Measurements from ENCODE around the gene ABCA1. TPM values are rescaled to one million over a fixed set of nuclear protein-coding genes. Genes with fewer than 3 reads are reported as not detected.

ABCA1 gene
- total and polyA plus RNA-seq, 10 of the 15 experiments (the other 5 are each of a cell fraction or from before 2014, with no cell fraction given) = 0.01 to 0.56 (median 0.16) TPM

DNA sequence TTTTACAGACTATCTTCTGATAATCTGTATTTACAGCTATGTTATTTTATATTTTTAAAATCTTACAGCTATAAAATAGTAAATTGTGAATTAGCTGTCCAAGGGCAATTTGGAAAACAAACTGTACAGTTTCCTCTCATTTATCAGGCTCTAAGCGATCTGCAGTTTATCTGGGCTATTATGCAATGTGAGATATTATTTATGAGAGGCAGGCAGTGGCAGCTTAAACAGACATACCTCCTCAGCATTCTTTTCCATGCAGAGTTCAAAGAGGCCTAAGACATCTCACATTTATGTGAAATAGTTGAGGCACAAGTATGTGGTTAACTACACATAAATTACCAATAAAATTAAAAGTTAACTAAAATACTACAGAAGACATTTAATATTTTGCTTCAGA lies 153.8 kb downstream of the ABCA1 start (continued):
- TF ChIP-seq, protein P1, sequence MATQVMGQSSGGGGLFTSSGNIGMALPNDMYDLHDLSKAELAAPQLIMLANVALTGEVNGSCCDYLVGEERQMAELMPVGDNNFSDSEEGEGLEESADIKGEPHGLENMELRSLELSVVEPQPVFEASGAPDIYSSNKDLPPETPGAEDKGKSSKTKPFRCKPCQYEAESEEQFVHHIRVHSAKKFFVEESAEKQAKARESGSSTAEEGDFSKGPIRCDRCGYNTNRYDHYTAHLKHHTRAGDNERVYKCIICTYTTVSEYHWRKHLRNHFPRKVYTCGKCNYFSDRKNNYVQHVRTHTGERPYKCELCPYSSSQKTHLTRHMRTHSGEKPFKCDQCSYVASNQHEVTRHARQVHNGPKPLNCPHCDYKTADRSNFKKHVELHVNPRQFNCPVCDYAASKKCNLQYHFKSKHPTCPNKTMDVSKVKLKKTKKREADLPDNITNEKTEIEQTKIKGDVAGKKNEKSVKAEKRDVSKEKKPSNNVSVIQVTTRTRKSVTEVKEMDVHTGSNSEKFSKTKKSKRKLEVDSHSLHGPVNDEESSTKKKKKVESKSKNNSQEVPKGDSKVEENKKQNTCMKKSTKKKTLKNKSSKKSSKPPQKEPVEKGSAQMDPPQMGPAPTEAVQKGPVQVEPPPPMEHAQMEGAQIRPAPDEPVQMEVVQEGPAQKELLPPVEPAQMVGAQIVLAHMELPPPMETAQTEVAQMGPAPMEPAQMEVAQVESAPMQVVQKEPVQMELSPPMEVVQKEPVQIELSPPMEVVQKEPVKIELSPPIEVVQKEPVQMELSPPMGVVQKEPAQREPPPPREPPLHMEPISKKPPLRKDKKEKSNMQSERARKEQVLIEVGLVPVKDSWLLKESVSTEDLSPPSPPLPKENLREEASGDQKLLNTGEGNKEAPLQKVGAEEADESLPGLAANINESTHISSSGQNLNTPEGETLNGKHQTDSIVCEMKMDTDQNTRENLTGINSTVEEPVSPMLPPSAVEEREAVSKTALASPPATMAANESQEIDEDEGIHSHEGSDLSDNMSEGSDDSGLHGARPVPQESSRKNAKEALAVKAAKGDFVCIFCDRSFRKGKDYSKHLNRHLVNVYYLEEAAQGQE (IDR thresholded peaks at IDR 0.05; ENCODE audit: low read depth, low read length) = no peak
- no peak for TF ChIP-seq TCF12 (IDR thresholded peaks at IDR 0.05; ENCODE audit: low read depth, low read length)
- no peak for TF ChIP-seq TBL1XR1 (IDR thresholded peaks at IDR 0.05; ENCODE audit: low read depth, low read length)
- no peak for TF ChIP-seq STAT3 (IDR thresholded peaks at IDR 0.05; ENCODE audit: low read depth, low read length)
- TF ChIP-seq TAF1 (IDR thresholded peaks at IDR 0.05; ENCODE audit: borderline replicate concordance, low read depth, low read length) = no peak
- TF ChIP-seq MEF2A (IDR thresholded peaks at IDR 0.05; ENCODE audit: insufficient read depth, low read depth, low read length) = no peak
- TF ChIP-seq, protein P2, sequence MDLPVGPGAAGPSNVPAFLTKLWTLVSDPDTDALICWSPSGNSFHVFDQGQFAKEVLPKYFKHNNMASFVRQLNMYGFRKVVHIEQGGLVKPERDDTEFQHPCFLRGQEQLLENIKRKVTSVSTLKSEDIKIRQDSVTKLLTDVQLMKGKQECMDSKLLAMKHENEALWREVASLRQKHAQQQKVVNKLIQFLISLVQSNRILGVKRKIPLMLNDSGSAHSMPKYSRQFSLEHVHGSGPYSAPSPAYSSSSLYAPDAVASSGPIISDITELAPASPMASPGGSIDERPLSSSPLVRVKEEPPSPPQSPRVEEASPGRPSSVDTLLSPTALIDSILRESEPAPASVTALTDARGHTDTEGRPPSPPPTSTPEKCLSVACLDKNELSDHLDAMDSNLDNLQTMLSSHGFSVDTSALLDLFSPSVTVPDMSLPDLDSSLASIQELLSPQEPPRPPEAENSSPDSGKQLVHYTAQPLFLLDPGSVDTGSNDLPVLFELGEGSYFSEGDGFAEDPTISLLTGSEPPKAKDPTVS (IDR thresholded peaks at IDR 0.05; ENCODE audit: low read depth, low read length) = no peak
- TF ChIP-seq YY1 (IDR thresholded peaks at IDR 0.05; ENCODE audit: low read depth, low read length) = no peak
- TF ChIP-seq ZNF24 (IDR thresholded peaks at IDR 0.05) = no peak
